ENCODE results near the gene TLCD3A. TPM values are rescaled to one million over a fixed set of nuclear protein-coding genes. Genes with fewer than 3 reads are reported as not detected.

Gene TLCD3A
- 54.3 to 60.1 TPM (median 57.9 TPM) in 5 replicates for total RNA-seq (2022; extraction: Qiagen RNA extraction; ENCODE audit: low read depth)

DNA sequence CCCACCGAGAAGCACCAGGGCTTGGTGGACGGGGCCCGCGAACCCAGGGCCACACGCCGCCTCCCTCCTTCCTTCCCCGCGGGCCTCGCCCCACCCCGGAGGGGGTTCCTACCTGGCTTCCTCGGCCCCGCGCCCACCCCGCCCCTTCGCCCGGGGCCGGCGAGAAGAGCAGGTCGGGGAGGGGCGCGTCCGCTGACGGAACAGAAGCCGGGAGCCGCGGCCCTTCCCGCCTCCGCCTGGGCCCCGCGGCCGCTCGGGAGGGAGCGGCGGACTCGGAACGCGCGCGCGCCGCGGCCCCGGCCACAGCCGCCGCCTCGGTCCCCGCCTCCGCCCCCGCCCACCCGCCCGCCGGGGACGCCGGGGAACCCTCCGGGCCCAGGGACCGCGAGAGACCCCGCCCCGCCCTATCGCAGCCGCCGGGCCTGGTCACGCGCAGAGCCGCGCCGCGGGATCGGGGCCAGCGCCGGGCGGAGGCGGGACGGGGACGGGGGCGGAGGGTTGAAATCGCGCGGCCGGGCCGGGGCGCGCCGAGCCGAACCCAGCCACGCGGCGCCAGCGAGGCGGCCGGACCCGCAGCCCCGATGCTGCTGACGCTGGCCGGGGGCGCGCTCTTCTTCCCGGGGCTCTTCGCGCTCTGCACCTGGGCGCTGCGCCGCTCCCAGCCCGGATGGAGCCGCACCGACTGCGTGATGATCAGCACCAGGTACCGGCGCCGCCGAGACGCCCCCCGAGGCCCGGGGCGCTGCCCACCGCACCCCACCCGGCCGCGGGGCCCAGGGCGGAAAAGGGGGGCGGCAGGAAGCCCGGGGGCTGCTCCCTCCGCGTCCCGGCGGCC, at the start of gene TLCD3A:
TLCD3A (plus strand) TSS at position 530 of the 835 bp plus-strand sequence; CDS start at position 582, 52 bp downstream.

DNA sequence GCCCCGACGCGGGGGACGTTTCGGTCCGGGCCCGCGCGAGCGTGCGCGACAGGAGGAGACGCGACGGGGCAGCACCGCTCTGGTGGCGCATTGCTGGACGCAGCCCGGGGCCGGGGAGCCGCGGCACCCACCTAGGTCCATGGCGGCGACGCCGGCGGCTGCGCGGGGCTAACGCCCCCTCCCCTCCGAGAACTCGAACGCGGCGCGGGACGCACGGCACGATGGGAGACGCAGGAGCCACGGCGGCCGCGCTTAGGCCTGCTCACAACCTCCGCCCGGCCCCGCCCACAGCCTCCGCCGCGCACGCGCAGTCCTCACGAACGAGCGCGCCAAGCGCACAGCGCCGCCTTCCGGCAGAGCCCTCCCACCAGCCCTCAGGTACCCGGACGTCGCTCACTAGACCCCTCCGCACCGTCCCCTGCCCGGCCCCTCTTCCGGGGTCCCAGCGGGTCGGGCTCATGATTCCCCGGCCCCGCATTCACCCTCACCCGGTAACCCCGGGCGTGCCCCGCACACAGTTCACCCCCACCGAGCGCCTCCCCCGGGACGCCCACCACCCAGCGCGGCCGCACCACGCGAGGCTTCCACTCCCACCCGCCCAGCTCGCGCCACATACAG, 19.7 kb downstream of the TLCD3A start, which contains the start of gene GEMIN4:
GEMIN4 (minus strand) TSS at position 263 of the 618 bp plus-strand sequence; CDS start at position 141, 122 bp downstream.

DNA sequence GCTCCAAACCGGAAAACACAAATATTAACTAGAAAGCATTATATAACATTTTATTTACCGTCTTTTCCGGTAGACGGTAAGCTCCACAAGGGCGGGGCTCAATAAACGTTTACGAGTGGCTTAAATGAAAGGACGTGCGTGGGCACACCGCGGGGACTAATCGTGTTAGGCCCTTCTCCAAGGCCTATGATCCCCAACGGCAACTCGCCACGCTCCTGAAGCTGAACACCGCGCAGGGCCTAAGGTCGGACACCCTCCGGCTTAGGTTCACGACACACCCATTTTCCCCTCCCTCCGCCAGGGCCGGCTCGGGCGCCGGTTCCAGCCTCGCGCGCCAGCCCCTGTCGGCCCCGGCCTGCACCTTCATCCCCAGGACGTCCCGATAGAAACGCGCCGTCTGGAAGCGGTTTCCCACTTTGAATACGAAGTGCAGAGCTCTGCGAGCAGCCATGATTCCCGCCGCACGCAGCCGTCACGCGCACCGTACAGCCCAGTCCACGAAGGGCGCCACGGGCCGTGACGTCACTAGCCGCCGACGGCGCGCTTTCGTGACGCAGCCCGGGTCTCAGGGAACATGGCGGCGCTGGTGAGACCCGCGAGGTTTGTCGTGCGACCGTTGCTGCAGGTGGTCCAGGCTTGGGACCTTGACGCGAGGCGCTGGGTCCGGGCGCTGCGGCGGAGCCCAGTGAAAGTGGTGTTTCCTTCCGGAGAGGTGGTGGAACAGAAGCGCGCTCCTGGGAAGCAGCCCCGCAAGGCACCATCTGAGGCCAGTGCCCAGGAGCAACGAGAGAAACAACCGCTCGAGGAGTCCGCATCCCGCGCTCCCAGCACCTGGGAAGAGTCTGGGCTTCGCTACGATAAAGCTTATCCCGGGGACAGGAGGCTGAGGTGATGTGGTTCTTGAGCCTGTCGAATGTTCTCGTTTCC, 49.7 kb downstream of the TLCD3A start, which contains the start of the genes GLOD4 and MRM3:
GLOD4 (minus strand) TSS at position 476 of the 927 bp plus-strand sequence; CDS start at position 451, 25 bp downstream.
MRM3 (plus strand) TSS at position 549 of the 927 bp plus-strand sequence; CDS start at position 575, 26 bp downstream.

Other genes with a start within 250 kb of the TLCD3A start
- gene VPS53, start 17.8 kb upstream of the TLCD3A start, total RNA-seq (2022; extraction: Qiagen RNA extraction; ENCODE audit: low read depth): 24.6 to 30.3 TPM (median 27.1 TPM) in 5 replicates
- 54.6 to 65.1 TPM (median 60.6 TPM) in 5 replicates for gene GEMIN4, start 19.7 kb downstream of the TLCD3A start, total RNA-seq (2022; extraction: Qiagen RNA extraction; ENCODE audit: low read depth)
- 86.6 to 158 TPM (median 98.6 TPM) in 5 replicates for gene GLOD4, start 49.7 kb downstream of the TLCD3A start, total RNA-seq (2022; extraction: Qiagen RNA extraction; ENCODE audit: low read depth)
- gene MRM3, start 49.8 kb downstream of the TLCD3A start, total RNA-seq (2022; extraction: Qiagen RNA extraction; ENCODE audit: low read depth): 41.9 to 44.2 TPM (median 43.5 TPM) in 5 replicates
- 21.4 to 28.9 TPM (median 26.0 TPM) in 5 replicates for gene NXN, start 247.2 kb downstream of the TLCD3A start, total RNA-seq (2022; extraction: Qiagen RNA extraction; ENCODE audit: low read depth)